Transverse colon (tissue), 4 donors: ENCODE results near the gene HDAC2.

Source experiments
- CTCF ChIP-seq, 5 experiments: fragments of 200-600 bp in 3 of 5; fragments of 450-650 bp in 2 of 5; sonication (generic) in 3 of 5; IDR thresholded peaks; 1 replicate in 2 of 5; 2 replicates in 3 of 5; pipeline ENCODE4 v1.5.1; 2016 to 2017; ENCODE audit warnings: antibody characterized with exemption in 5 of 5, inconsistent platforms in 3 of 5, mild to moderate bottlenecking in 2 of 5, moderate library complexity in 1 of 5
- POLR2AphosphoS5 ChIP-seq, 3 donors: sonication (generic); formaldehyde crosslinking; IDR thresholded peaks; one replicate each; pipeline ENCODE4 v1.6.1; 2016; ENCODE audit warnings: antibody characterized with exemption in 3 of 3

- TF ChIP-seq CTCF (IDR thresholded peaks at IDR 0.05) (no peak), POLR2AphosphoS5 (IDR thresholded peaks at IDR 0.05) (no peak)
Measured at GRCh38 chr6:113888493-113888892, 82.5 kb downstream of the HDAC2 start.
